22Rv1 (cell line): Measurements from ENCODE around the gene AFDN.
"Not testable (repeated sequence)": the region's sequence is repeated elsewhere in the genome, so short reads cannot be mapped to it uniquely, and the experiment has no call there.

ENCODE experiments used
- H3K27ac ChIP-seq: fragments of 450-650 bp; 2 replicates; pipeline ENCODE4 v1.5.1; 2017
- ZFX ChIP-seq: fragments of 450-650 bp; IDR thresholded peaks from 2 replicates; pipeline ENCODE4 v1.6.1; 2017; ENCODE audit warnings: antibody characterized with exemption, borderline replicate concordance
- TF ChIP-seq, protein P1 (sequence below): fragments of 450-650 bp; IDR thresholded peaks from 2 replicates; pipeline ENCODE4 v1.5.1; 2017; ENCODE audit warnings: mild to moderate bottlenecking

AFDN gene

DNA sequence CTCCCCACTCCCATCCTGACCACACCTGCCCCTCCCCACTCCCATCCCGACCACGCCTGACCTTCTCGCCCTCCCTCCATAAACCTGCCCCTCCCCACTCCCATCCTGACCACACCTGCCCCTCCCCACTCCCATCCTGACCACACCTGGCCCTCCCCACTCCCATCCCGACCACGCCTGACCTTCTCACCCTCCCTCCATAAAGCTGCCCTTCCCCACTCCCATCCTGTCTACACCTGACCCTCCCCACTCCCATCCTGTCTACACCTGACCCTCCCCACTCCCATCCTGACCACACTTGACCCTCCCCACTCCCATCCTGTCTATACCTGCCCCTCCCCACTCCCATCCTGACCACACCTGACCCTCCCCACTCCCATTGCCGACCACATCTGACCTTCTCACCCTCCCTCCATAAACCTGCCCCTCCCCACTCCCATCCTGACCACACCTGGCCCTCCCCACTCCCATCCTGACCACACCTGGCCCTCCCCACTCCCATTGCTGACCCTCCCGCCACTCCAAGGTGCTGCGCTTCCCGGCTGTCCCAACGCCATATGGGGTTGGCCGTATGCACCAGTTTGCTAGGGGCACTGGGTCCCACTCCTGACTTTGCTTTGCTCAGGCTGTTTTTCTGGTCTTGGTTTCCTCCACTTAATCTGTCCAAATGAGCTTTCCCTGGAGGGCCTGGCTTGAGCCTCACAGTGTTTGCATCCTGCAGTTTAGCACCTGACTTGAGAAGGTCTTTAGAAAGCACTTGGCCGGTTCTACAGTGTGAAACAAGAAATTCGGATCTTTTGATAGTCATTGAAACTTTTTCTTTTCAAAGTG lies 173.7 kb downstream of the AFDN start:
- TF ChIP-seq, protein P1, sequence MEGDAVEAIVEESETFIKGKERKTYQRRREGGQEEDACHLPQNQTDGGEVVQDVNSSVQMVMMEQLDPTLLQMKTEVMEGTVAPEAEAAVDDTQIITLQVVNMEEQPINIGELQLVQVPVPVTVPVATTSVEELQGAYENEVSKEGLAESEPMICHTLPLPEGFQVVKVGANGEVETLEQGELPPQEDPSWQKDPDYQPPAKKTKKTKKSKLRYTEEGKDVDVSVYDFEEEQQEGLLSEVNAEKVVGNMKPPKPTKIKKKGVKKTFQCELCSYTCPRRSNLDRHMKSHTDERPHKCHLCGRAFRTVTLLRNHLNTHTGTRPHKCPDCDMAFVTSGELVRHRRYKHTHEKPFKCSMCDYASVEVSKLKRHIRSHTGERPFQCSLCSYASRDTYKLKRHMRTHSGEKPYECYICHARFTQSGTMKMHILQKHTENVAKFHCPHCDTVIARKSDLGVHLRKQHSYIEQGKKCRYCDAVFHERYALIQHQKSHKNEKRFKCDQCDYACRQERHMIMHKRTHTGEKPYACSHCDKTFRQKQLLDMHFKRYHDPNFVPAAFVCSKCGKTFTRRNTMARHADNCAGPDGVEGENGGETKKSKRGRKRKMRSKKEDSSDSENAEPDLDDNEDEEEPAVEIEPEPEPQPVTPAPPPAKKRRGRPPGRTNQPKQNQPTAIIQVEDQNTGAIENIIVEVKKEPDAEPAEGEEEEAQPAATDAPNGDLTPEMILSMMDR = no peak
- TF ChIP-seq ZFX = no peak
- no peak overlapping the region for H3K27ac ChIP-seq

GRCh38 chr6:168001029-168001332 lies 174.3 kb downstream of the AFDN start:
- TF ChIP-seq, protein P1 = no peak
- no peak for TF ChIP-seq ZFX
- no peak overlapping the region for H3K27ac ChIP-seq

DNA sequence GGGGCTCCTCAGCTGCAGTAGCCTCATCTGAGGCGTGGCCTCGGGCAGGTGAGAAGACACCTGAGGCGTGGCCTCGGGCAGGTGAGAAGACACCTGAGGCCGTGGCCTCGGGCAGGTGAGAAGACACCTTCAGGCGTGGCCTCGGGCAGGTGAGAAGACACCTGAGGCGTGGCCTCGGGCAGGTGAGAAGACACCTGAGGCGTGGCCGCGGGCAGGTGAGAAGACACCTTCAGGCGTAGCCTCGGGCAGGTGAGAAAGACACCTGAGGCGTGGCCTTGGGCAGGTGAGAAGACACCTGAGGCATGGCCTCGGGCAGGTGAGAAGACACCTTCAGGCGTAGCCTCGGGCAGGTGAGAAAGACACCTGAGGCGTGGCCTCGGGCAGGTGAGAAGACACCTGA lies 174.8 kb downstream of the AFDN start:
- not testable (repeated sequence) for H3K27ac ChIP-seq

DNA sequence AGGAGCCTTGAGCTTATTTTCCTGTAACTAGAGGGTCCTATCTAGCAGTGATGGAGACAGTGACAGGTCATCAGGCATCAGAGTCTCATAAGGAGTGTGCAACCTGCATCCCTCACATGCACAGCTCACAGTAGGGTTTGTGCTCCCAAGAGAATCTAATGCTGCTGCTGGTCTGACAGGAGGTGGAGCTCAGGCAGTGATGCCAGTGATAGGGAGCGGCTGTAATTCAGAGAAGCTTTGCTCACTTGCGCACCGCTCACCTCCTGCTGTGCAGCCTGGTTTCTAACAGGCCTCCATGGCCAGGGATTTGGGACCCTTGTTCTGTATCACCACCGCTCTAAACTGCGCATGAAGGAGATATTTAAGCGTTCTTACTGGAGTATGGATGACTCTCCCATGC lies 176.1 kb downstream of the AFDN start:
- TF ChIP-seq ZFX = no peak
- TF ChIP-seq, protein P1 = no peak
- H3K27ac ChIP-seq = no peak overlapping the region

DNA sequence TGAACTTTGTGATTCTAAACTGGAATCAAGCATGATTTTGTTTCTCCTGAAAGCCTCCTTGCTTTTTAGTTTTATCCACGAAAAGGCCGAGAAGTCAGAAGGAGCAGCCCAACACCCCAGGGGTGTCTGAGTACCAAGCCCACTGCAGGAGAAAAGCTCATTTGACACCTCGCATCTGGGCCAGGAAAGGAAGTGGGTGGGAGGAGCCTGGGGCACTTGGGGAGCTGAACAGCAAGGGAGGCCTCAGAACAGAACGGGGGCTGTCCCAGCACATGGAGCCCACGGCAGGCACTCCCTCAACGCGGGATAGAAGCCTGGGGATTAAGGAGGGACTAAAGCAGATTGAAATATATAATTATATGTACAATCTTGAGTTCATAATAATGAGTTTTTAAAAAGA lies 177.3 kb downstream of the AFDN start:
- no peak overlapping the region for H3K27ac ChIP-seq
- TF ChIP-seq, protein P1 = no peak
- no peak for TF ChIP-seq ZFX

GRCh38 chr6:168004945-168005344 lies 178.2 kb downstream of the AFDN start:
- no peak overlapping the region for H3K27ac ChIP-seq
- TF ChIP-seq, protein P1 = no peak
- TF ChIP-seq ZFX = no peak

GRCh38 chr6:168005796-168006195 lies 179.1 kb downstream of the AFDN start:
- TF ChIP-seq, protein P1 = no peak
- TF ChIP-seq ZFX = no peak
- H3K27ac ChIP-seq = no peak overlapping the region
